Kidney epithelial cell (primary cell): ENCODE data around the gene ABCA9. TPM values are rescaled to one million over a fixed set of nuclear protein-coding genes. Genes with fewer than 3 reads are reported as not detected.

Source experiments
- DNase-seq: peaks from one replicate; pipeline ENCODE4 v3.0.0-alpha.2; 2010; ENCODE audit warnings: low read depth
- H3K27me3 ChIP-seq: 2 replicates; pipeline ENCODE4 v1.6.0; 2011; ENCODE audit warnings: low read length; ENCODE audit not compliant: control insufficient read depth, insufficient read depth
- H3K36me3 ChIP-seq: 2 replicates; pipeline ENCODE4 v1.5.1; 2011; ENCODE audit warnings: low read length; ENCODE audit not compliant: control insufficient read depth, insufficient read depth
- H3K4me3 ChIP-seq: 2 replicates; pipeline ENCODE4 v1.5.1; 2011; ENCODE audit warnings: low read depth, mild to moderate bottlenecking, control low read depth, low read length
- CTCF ChIP-seq: IDR thresholded peaks from 2 replicates; pipeline ENCODE4 v1.5.1; 2011; ENCODE audit warnings: mild to moderate bottlenecking, moderate library complexity, low read length, control low read depth, inconsistent platforms; ENCODE audit not compliant: insufficient read depth, poor library complexity, severe bottlenecking
- total RNA-seq: library from RNA; depleted of rRNA; stranded (reverse); fragments of >200 nt; gene quantifications from 2 replicates; pipeline ENCODE4 v1.2.3, GENCODE V29; 2015

Gene ABCA9
- total RNA-seq, 1 donor from 2014 or later, result 0.08 TPM

- no peak for TF ChIP-seq CTCF
- DNase-seq, result no peak
- no peaks in the 10 kb centered on the region for H3K27me3 ChIP-seq
- no peaks in the 10 kb centered on the region for H3K36me3 ChIP-seq
- H3K4me3 ChIP-seq, result no peak overlapping the region
Observed at GRCh38 chr17:69067274-69068047, 6.7 kb upstream of the ABCA9 start.

- no peak for DNase-seq
Observed at GRCh38 chr17:69066482-69066881, 5.8 kb upstream of the ABCA9 start.

GRCh38 chr17:69065113-69065512, 4.4 kb upstream of the ABCA9 start:
- Histone ChIP-seq H3K36me3 (no peaks in the 10 kb centered on the region), H3K4me3 (no peak overlapping the region), H3K27me3 (no peaks in the 10 kb centered on the region)
- DNase-seq, result no peak
- no peak for TF ChIP-seq CTCF

More at GRCh38 chr17:69066482-69066881, 5.8 kb upstream of the ABCA9 start:
- no peaks in the 10 kb centered on the region for H3K27me3 ChIP-seq
- no peak for TF ChIP-seq CTCF
- H3K4me3 ChIP-seq, result no peak overlapping the region
- no peaks in the 10 kb centered on the region for H3K36me3 ChIP-seq

GRCh38 chr17:69064476-69064875, 3.7 kb upstream of the ABCA9 start:
- no peak for DNase-seq
- no peak overlapping the region for H3K4me3 ChIP-seq
- TF ChIP-seq CTCF, result no peak
- H3K36me3 ChIP-seq, result no peaks in the 10 kb centered on the region
- no peaks in the 10 kb centered on the region for H3K27me3 ChIP-seq

- Histone ChIP-seq H3K4me3 (no peak overlapping the region), H3K27me3 (no peaks in the 10 kb centered on the region), H3K36me3 (no peaks in the 10 kb centered on the region)
- no peak for DNase-seq
- TF ChIP-seq CTCF, result no peak
Observed at GRCh38 chr17:69064001-69064400, 3.3 kb upstream of the ABCA9 start.
